Measurements from ENCODE around the gene SMG5.

DNA sequence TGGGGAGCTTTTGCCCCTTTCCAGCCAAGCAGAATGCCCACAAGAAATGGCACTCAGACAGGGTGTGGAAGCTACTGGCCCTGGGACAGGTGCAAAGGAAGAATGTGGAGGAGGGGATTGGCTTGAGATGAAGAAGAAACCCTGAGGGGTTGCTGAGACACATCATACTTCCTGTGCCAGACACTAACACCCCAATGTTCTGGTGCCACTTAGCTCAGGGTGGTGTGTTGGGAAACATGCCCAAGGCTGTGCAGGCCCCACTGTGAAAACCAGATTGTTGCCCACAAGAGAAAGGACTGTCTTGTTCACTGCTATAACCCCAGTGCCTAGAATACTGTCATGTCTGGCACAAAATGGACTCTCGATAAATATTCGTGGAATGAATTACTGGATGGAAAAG, 24.9 kb downstream of the SMG5 start:
- no peak for TF ChIP-seq CTCF (conservative IDR thresholded peaks at IDR 0.05 in 1 of 2, IDR thresholded peaks at IDR 0.05 in 1 of 2; ENCODE audit: extremely low read depth in 1 of 2, insufficient read depth in 1 of 2, low read depth in 1 of 2, low read length in 2 of 2)
- no peak for TF ChIP-seq EZH2 (IDR thresholded peaks at IDR 0.05; ENCODE audit: borderline replicate concordance, low read length)

Measured in mammary epithelial cell (primary cell).